HCT116 (cell line): ENCODE data around the gene GYS1. TPM values are rescaled to one million over a fixed set of nuclear protein-coding genes. Genes with fewer than 3 reads are reported as not detected.

Source experiments
- ATAC-seq: fragments of 200-7000 bp; cut with Tn5 transposase; 2 replicates; pipeline ENCODE4 v1.9.1; 2020; ENCODE audit warnings: mild to moderate bottlenecking, moderate library complexity
- BruUV-seq: library from RNA; stranded (reverse); fragments of 400-500 nt; replicated peaks from 2 replicates; lab custom pipeline; 2021; lab: Mats Ljungman, UMichigan
- CTCF ChIA-PET: fragments of 300-600 bp; sonication (Branson Sonifier 250); formaldehyde crosslinking; loops from one replicate; lab custom pipeline; 2021; ENCODE audit warnings: antibody characterized with exemption; lab: Charles Lee
- POLR2A ChIA-PET: fragments of 300-600, 350-600 bp; sonication (Branson Sonifier 250); formaldehyde crosslinking; loops from one replicate; lab custom pipeline; 2021; ENCODE audit warnings: antibody characterized with exemption; lab: Charles Lee
- RAD21 ChIA-PET, 2 experiments: fragments of 300-600 bp; sonication (Branson Sonifier 250); formaldehyde crosslinking; loops; one replicate each; lab custom pipeline; 2023; ENCODE audit warnings: low total read pairs in 2 of 2; ENCODE audit not compliant: uncharacterized antibody in 2 of 2, unreplicated experiment in 2 of 2, low non-redundant PET in 1 of 2; lab: Charles Lee
- DNase-seq: peaks from one replicate; pipeline ENCODE4 v3.0.0-alpha.2; 2010; ENCODE audit warnings: low read depth, low spot score
- H2AFZ ChIP-seq: fragments of 200-600 bp; shearing (Covaris generic), sonication (generic); 2 replicates; pipeline ENCODE4 v1.6.1; 2017; ENCODE audit warnings: low read depth, mixed run types, mixed read lengths, antibody characterized with exemption, low read length; ENCODE audit not compliant: poor library complexity, severe bottlenecking
- H3K27ac ChIP-seq: 2 replicates; pipeline ENCODE4 v1.5.1; 2012; ENCODE audit warnings: low read depth, low read length
- H3K27me3 ChIP-seq: fragments of 200-600 bp; sonication (generic); 2 replicates; pipeline ENCODE4 v1.6.1; 2016; ENCODE audit warnings: mixed run types, low read length, mixed read lengths; ENCODE audit not compliant: insufficient read depth
- H3K36me3 ChIP-seq, 2 experiments: fragments of 200-500 bp in 1 of 2; fragments of 200-600 bp in 1 of 2; sonication (Bioruptor generic) in 1 of 2; sonication (generic) in 1 of 2; 2 replicates each; pipeline versions ENCODE4 v1.5.1 to v1.6.1; 2014 to 2016; ENCODE audit warnings: low read length in 2 of 2, inconsistent platforms in 1 of 2, mixed read lengths in 1 of 2, mixed run types in 1 of 2; ENCODE audit not compliant: insufficient read depth in 2 of 2, control insufficient read depth in 1 of 2
- H3K4me1 ChIP-seq, 2 experiments: fragments of 200-600 bp in 1 of 2; sonication (generic) in 1 of 2; 2 replicates each; pipeline versions ENCODE4 v1.5.1 to v1.6.1; 2012 to 2017; ENCODE audit warnings: low read length in 2 of 2, inconsistent platforms in 1 of 2, mild to moderate bottlenecking in 1 of 2, mixed read lengths in 1 of 2, mixed run types in 1 of 2, moderate library complexity in 1 of 2; ENCODE audit not compliant: insufficient read depth in 2 of 2, control insufficient read depth in 1 of 2
- H3K4me2 ChIP-seq: fragments of 200-600 bp; sonication (generic); 2 replicates; pipeline ENCODE4 v1.6.1; 2017; ENCODE audit warnings: mixed run types, low read length, mixed read lengths
- H3K4me3 ChIP-seq, 2 experiments: fragments of 200-600 bp in 1 of 2; sonication (generic) in 1 of 2; replicated peaks in 1 of 2; 2 replicates each; pipeline ENCODE4 v1.5.1; 2011 to 2016; ENCODE audit warnings: low read length in 2 of 2, control low read depth in 1 of 2, low read depth in 1 of 2, mild to moderate bottlenecking in 1 of 2, mixed read lengths in 1 of 2, mixed run types in 1 of 2
- H3K79me2 ChIP-seq: fragments of 200-600 bp; sonication (generic); 2 replicates; pipeline ENCODE4 v1.6.1; 2017; ENCODE audit warnings: mild to moderate bottlenecking, mixed run types, low read length, moderate library complexity, mixed read lengths; ENCODE audit not compliant: insufficient read depth
- H3K9ac ChIP-seq: fragments of 200-600 bp; sonication (generic); 2 replicates; pipeline ENCODE4 v1.6.1; 2016; ENCODE audit warnings: low read length, mixed read lengths
- H3K9me2 ChIP-seq: fragments of 200-600 bp; sonication (generic), shearing (Covaris generic); 2 replicates; pipeline ENCODE4 v1.6.1; 2017; ENCODE audit warnings: mixed run types, mild to moderate bottlenecking, moderate library complexity; ENCODE audit not compliant: insufficient read depth
- H3K9me3 ChIP-seq, 2 experiments: fragments of 200-500 bp in 1 of 2; fragments of 200-600 bp in 1 of 2; sonication (Bioruptor generic) in 1 of 2; sonication (generic) in 1 of 2; 2 replicates each; pipeline ENCODE4 v1.6.1; 2014 to 2017; ENCODE audit warnings: low read length in 2 of 2, mixed read lengths in 2 of 2, inconsistent platforms in 1 of 2, low read depth in 1 of 2, mild to moderate bottlenecking in 1 of 2, mixed run types in 1 of 2, moderate library complexity in 1 of 2; ENCODE audit not compliant: control insufficient read depth in 1 of 2, insufficient read depth in 1 of 2
- H4K20me1 ChIP-seq: fragments of 200-600 bp; sonication (generic), shearing (Covaris generic); 2 replicates; pipeline ENCODE4 v1.6.1; 2017; ENCODE audit warnings: mixed run types, mild to moderate bottlenecking, moderate library complexity; ENCODE audit not compliant: insufficient read depth
- CEBPB ChIP-seq: IDR thresholded peaks from 2 replicates; pipeline ENCODE4 v1.6.1; 2012; ENCODE audit warnings: low read depth
- ELF1 ChIP-seq: IDR thresholded peaks from 2 replicates; pipeline ENCODE4 v1.6.1; 2012; ENCODE audit warnings: low read depth, borderline replicate concordance
- POLR2AphosphoS5 ChIP-seq: IDR thresholded peaks from 2 replicates; pipeline ENCODE4 v1.6.1; 2011; ENCODE audit warnings: mild to moderate bottlenecking, low read depth, low read length, moderate library complexity
- SP1 ChIP-seq: IDR thresholded peaks from 2 replicates; pipeline ENCODE4 v1.6.1; 2012; ENCODE audit warnings: low read depth
- SRF ChIP-seq: IDR thresholded peaks from 2 replicates; pipeline ENCODE4 v1.6.1; 2012; ENCODE audit warnings: low read depth
- YY1 ChIP-seq: IDR thresholded peaks from 2 replicates; pipeline ENCODE4 v1.6.1; 2011; ENCODE audit warnings: low read length, low read depth, moderate library complexity, mild to moderate bottlenecking; ENCODE audit not compliant: insufficient replicate concordance; ENCODE audit errors: extremely low read depth
- intact Hi-C: fragments of 100-400 bp; cut with micrococcal nuclease; formaldehyde crosslinking; loops from 2 replicates; pipeline ENCODE4 v1.10.0; 2022
- total RNA-seq: library from RNA; stranded (reverse); gene quantifications from one replicate; pipeline ENCODE4 v1.2.1, GENCODE V29; 2021; ENCODE audit not compliant: unreplicated experiment
- TF ChIP-seq, protein P1 (sequence below): IDR thresholded peaks from 2 replicates; pipeline ENCODE4 v1.6.1; 2011; ENCODE audit warnings: mild to moderate bottlenecking, low read length, moderate library complexity; ENCODE audit not compliant: insufficient replicate concordance; ENCODE audit errors: extremely low read depth
- TF ChIP-seq, protein P2 (sequence below): IDR thresholded peaks from 2 replicates; pipeline ENCODE4 v1.6.1; 2012
- TF ChIP-seq, protein P3 (sequence below), 3 experiments: fragments of 200-600 bp in 1 of 3; sonication (generic) in 1 of 3; IDR thresholded peaks in 2 of 3; conservative IDR thresholded peaks in 1 of 3; 2 replicates each; pipeline ENCODE4 v1.5.1; 2012 to 2017; ENCODE audit warnings: low read depth in 2 of 3, low read length in 2 of 3, antibody characterized with exemption in 1 of 3, borderline replicate concordance in 1 of 3, control low read depth in 1 of 3, mild to moderate bottlenecking in 1 of 3, mixed read lengths in 1 of 3, mixed run types in 1 of 3, moderate library complexity in 1 of 3; ENCODE audit not compliant: insufficient read depth in 1 of 3
- TF ChIP-seq, protein P4 (sequence below): IDR thresholded peaks from 2 replicates; pipeline ENCODE4 v1.6.1; 2012

GYS1 gene
- total RNA-seq, 1 experiment from 2014 or later, result 50.7 TPM

DNA sequence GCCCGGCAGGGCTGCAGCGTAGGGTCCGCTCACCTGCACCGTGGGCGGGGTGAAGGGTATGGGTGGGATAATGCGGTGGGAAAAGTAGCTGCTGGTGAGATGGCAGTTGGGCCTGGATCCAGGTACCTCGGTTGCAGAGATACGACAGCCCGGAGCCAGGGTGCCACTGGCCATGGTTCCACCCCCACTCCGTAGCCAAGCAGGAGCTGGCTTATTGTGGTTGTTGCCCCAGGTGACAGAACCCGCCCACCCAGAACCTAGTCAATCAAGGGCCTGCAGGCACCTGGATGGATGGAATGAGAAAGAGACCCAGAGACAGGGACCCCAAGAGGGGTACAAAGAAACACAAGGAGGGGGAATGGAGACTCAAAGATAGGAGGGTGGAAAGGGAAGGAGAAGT is 27.2 kb upstream of the GYS1 start (continued):
- TF ChIP-seq, protein P1, sequence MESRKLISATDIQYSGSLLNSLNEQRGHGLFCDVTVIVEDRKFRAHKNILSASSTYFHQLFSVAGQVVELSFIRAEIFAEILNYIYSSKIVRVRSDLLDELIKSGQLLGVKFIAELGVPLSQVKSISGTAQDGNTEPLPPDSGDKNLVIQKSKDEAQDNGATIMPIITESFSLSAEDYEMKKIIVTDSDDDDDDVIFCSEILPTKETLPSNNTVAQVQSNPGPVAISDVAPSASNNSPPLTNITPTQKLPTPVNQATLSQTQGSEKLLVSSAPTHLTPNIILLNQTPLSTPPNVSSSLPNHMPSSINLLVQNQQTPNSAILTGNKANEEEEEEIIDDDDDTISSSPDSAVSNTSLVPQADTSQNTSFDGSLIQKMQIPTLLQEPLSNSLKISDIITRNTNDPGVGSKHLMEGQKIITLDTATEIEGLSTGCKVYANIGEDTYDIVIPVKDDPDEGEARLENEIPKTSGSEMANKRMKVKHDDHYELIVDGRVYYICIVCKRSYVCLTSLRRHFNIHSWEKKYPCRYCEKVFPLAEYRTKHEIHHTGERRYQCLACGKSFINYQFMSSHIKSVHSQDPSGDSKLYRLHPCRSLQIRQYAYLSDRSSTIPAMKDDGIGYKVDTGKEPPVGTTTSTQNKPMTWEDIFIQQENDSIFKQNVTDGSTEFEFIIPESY, result no peak
- TF ChIP-seq, protein P2, sequence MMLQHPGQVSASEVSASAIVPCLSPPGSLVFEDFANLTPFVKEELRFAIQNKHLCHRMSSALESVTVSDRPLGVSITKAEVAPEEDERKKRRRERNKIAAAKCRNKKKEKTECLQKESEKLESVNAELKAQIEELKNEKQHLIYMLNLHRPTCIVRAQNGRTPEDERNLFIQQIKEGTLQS, result no peak
- TF ChIP-seq SRF (no peak), YY1 (no peak), ELF1 (no peak)

DNA sequence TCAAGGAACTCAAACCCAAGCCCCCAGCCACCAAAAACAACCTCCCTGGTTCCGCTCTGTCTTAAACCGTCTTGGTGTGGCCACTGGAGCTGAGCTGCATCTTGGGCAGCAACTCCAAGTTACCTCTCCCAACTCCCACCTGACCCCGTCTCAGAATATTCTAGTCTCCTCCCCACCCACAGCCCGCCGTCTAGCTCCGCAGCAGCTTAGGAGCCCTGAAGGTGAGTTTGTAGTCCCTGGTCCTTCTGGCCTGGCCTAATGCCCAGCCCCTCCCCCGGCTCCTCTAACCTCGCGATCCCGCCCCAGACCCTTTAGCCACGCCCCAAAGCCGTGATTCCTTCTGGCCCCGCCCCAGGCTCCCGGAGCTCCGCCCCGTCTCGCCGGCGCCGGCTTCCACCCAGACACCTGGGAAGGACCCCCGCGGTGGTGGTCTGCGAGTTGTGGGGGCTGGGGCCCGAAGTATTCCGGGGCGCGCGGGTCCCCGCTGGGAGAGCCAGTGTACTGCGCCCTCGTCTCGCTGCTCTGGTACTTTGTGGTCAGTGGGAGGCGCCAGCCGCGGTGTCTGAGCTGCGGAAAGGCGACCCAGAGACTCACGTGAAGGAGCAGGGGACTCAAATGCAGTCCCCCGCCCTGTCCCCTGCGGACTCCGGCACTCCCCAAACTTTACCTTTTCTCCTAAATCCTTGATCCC is 26.3 kb upstream of the GYS1 start:
- no peaks in the 10 kb centered on the region for H4K20me1 ChIP-seq
- peak overlapping the region; percentile 77 for H3K9ac ChIP-seq

More for the DNA sequence above, 26.3 kb upstream of the GYS1 start:
- TSS peak; percentile 22 for BruUV-seq
- peak; percentile 64 for ATAC-seq
- RAD21 ChIA-PET, result interaction anchor here in 1 of 2 experiments (0.6 kb wide), 1 partner anchor 33 kb away, joined by 4 read pairs; no protein-coding TSS in a partner anchor
- H3K27me3 ChIP-seq, result no peaks in the 10 kb centered on the region
- peak overlapping the region; percentile 95 for H3K4me2 ChIP-seq
- intact Hi-C loops, result no loop called here
- CTCF ChIA-PET, result interaction anchor here (1.0 to 4.3 kb wide), 9 partner anchors 12 to 231 kb away, joined by 3 to 44 read pairs (median 6); partner anchors contain the start of genes CGB2, CGB7, GYS1 and RUVBL2
- H2AFZ ChIP-seq, result no peak overlapping the region
- peaks cover 31 to 55% of the 10 kb centered on the region in 2 experiments for H3K4me1 ChIP-seq
- H3K36me3 ChIP-seq, result peaks cover 5 to 7% of the 10 kb centered on the region in 2 experiments; a peak in 1 of 4 replicates
- no peaks in the 10 kb centered on the region for H3K79me2 ChIP-seq
- TF ChIP-seq SP1 (no peak), POLR2AphosphoS5 (peak; percentile 76), CEBPB (no peak)
- TF ChIP-seq, protein P3, sequence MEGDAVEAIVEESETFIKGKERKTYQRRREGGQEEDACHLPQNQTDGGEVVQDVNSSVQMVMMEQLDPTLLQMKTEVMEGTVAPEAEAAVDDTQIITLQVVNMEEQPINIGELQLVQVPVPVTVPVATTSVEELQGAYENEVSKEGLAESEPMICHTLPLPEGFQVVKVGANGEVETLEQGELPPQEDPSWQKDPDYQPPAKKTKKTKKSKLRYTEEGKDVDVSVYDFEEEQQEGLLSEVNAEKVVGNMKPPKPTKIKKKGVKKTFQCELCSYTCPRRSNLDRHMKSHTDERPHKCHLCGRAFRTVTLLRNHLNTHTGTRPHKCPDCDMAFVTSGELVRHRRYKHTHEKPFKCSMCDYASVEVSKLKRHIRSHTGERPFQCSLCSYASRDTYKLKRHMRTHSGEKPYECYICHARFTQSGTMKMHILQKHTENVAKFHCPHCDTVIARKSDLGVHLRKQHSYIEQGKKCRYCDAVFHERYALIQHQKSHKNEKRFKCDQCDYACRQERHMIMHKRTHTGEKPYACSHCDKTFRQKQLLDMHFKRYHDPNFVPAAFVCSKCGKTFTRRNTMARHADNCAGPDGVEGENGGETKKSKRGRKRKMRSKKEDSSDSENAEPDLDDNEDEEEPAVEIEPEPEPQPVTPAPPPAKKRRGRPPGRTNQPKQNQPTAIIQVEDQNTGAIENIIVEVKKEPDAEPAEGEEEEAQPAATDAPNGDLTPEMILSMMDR (IDR thresholded peaks at IDR 0.05 in 2 of 3, conservative IDR thresholded peaks at IDR 0.05 in 1 of 3; ENCODE audit: borderline replicate concordance in 1 of 3, insufficient read depth in 1 of 3, low read depth in 2 of 3, low read length in 2 of 3), result 0 out of 6 replicates have a peak, but pooled peaks of 1 of the 3 experiments have one; percentile 9
- TF ChIP-seq, protein P4, sequence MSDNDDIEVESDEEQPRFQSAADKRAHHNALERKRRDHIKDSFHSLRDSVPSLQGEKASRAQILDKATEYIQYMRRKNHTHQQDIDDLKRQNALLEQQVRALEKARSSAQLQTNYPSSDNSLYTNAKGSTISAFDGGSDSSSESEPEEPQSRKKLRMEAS, result no peak
- H3K9me2 ChIP-seq, result no peaks in the 10 kb centered on the region
- POLR2A ChIA-PET, result interaction anchor here (0.6 to 2.3 kb wide), 7 partner anchors 15 to 147 kb away, joined by 3 to 11 read pairs (median 3); partner anchors contain the start of genes CGB7, GYS1, PPP1R15A and RUVBL2
- DNase-seq, result peak; percentile 58
- peak overlapping the region; percentile 53 to 60 for H3K4me3 ChIP-seq
- peak overlapping the region; percentile 95 for H3K27ac ChIP-seq
- no peaks in the 10 kb centered on the region for H3K9me3 ChIP-seq
